RPMI8226 (cell line): ENCODE results near the gene RASAL1.

Experiments
- DNase-seq: peaks from one replicate; pipeline ENCODE4 v3.0.0-alpha.2; 2015

RASAL1 gene, protein sequence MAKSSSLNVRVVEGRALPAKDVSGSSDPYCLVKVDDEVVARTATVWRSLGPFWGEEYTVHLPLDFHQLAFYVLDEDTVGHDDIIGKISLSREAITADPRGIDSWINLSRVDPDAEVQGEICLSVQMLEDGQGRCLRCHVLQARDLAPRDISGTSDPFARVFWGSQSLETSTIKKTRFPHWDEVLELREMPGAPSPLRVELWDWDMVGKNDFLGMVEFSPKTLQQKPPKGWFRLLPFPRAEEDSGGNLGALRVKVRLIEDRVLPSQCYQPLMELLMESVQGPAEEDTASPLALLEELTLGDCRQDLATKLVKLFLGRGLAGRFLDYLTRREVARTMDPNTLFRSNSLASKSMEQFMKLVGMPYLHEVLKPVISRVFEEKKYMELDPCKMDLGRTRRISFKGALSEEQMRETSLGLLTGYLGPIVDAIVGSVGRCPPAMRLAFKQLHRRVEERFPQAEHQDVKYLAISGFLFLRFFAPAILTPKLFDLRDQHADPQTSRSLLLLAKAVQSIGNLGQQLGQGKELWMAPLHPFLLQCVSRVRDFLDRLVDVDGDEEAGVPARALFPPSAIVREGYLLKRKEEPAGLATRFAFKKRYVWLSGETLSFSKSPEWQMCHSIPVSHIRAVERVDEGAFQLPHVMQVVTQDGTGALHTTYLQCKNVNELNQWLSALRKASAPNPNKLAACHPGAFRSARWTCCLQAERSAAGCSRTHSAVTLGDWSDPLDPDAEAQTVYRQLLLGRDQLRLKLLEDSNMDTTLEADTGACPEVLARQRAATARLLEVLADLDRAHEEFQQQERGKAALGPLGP

DNA sequence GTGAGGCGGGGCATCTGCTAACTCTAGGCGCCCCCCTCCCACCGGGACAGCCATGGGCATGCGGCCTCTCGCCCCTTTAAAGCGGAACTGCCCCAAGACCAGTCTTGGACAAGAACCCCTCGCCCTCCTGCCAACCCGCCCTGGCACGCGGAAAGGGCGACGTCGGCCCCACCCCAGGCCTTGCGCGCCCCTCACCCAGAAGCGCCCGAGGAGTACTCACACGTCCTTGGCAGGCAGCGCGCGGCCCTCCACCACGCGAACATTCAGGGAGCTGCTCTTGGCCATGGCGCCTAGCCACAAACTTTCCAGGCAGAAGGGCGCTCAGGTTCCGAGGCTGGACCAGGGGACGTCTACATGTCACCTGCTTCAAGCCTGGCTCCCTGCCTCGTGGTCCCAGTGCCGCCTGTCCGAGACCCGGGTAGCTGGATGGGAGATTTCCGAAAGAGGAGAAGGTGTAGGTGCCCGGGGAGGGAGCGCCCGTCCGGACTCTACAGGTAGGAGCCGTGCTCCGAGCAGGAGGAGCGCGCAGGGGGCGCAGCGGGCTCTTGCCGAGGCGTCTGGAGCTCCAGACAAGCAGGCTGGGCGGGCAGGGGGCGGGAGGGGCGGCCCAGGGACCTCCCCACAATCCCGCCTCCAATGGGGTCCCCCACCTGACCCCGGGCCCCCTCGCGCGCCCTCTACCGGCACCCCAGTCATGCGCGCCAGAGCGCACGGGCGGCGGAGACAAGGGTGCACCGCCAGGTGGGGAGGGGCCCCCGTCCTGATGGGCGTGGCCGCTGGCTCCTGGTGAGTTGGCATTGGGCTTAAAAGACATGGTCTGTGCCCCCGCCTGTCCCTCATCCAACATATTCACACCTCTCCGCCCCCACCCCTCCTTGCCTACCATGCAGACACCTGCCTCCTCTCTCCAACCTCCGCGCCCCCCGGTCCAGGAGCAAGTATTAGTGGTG lies at the start of gene RASAL1:
TSS of gene RASAL1 (minus strand) at position 584 of the 950 bp plus-strand sequence. CDS start at position 285, 299 bp downstream.
- DNase-seq, result peak; percentile 97

DNA sequence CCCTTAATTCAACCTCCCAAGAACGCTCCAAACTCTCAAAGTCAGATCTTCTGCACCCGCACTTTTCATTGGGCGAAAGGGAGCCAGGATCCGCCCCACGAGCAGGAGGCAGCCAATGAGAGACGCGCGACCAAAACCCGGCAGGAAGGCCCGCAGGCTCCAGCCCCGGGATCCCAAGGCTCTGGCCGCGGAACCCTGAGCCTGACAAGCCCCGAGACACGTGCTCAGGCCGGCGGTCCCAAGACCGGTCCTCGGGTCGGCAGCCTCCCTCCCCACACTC lies 49.3 kb upstream of the RASAL1 start:
- peak; percentile 93 for DNase-seq

DNA sequence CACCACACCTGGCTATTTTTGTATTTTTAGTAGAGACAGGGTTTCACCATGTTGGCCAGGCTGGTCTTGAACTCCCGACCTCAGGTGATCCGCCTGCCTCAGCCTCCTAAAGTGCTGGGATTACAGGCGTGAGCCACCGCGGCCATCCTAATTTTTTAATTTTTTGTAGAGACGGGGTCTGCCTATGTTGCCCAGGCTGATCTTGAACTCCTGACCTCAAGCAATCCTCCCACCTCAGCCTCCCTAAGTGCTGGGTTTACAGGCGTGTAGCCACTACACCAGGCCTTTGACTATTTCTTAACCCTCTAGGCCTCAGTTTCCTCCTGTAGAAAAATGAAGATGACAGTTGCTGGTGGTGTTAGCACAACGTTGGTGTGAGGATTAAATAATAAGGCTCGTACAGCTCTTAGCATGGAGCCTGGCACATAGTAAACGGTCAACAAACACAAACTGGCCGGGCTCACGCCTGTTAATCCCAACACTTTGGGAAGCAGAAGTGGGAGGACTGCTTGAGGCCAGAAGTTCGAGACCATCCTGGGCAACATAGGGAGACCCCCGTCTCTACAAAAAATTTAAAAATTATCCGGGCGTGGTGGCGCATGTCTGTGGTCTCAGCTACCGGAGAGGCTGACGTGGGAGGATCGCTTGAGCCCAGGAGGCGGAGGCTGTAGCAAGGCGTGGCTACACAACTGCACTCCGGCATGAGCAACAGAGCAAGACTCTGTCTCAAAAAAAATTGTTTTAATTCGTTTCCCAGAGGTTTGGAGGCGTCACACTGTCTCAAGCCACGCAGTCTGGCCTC lies 48.7 kb upstream of the RASAL1 start:
- no peak for DNase-seq

DNA sequence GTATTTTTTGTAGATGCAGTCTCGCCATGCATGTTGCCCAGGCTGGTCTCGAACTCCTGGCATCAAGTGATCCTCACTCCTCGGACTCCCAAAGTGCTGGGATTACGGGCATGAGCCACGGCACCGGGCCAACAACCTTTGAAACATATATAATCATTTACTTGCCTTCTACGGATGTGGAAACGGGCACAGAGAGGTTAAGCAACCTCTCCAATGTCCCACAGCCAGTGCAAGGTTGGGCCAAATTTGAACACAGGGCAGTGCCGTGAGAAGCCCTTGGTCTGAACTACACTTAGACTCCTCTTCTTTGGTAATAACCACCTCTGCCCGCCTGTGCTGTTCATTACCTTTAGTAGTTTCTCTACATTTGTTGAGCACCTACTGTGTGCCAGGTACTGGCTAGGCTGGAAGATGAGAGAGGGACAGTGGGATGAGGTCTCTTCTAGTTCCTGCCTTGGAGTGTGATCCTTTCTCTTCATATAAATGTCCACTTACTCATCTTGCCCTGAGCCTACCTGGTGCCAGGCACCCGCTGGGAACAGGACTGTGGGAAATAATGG lies 47.5 kb upstream of the RASAL1 start:
- no peak for DNase-seq

DNA sequence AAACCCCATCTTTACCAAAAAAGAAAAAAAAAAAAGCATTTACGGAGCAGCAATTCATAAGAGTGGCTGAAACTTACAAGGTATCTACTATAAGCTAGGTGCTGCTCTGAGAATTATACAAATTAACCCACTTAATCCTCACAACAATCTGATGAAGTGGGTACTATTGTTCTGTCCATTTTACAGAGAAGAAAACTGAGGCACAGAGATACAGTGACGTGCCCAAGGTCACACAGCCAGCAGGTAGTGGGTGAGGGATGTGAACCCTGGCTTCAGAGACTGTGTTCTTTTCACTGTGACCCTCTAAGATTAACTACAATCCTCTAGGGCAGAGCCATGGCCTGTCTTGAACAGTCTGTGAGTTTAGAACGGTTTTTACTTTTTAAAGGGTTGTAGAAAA lies 46.4 kb upstream of the RASAL1 start:
- DNase-seq, result no peak

DNA sequence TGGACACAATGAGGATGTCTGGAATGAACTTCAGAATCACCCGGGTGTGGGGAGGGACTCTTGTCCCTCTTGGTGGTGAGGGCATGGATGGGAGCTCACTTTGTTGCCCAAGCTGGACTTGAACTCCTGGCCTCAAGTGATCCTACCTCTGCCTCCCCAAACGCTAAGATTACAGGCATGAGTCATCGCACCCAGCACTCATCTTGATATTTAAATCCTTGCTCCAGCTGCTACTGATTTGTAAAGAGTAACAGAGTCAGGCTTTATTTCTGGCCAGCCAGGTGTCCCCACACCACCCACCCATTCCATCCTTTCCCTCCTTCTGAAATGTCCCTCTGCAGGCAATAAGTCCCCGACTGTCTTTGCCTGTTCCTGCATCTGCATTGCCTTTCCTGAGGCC lies 44.8 kb upstream of the RASAL1 start:
- no peak for DNase-seq

DNA sequence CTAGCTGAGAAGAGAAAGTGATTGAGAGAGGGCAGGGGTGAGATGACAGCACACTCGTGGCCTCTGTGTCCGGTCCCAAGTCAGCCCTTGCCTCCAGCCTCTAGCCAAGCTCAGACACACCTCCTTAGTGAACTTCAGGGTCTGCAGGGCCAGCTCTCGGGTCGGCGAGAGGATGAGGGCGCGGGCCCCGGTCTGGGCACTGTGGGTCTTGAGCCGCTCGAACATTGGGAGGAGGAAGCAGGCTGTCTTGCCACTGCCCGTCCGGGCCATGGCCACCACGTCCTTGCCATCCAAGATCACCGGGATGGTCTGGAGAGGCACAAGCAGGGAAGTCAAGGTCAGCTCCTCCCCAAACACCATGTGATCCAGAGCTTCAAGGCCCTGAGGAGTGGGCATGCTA lies 43.5 kb upstream of the RASAL1 start:
- no peak for DNase-seq

DNA sequence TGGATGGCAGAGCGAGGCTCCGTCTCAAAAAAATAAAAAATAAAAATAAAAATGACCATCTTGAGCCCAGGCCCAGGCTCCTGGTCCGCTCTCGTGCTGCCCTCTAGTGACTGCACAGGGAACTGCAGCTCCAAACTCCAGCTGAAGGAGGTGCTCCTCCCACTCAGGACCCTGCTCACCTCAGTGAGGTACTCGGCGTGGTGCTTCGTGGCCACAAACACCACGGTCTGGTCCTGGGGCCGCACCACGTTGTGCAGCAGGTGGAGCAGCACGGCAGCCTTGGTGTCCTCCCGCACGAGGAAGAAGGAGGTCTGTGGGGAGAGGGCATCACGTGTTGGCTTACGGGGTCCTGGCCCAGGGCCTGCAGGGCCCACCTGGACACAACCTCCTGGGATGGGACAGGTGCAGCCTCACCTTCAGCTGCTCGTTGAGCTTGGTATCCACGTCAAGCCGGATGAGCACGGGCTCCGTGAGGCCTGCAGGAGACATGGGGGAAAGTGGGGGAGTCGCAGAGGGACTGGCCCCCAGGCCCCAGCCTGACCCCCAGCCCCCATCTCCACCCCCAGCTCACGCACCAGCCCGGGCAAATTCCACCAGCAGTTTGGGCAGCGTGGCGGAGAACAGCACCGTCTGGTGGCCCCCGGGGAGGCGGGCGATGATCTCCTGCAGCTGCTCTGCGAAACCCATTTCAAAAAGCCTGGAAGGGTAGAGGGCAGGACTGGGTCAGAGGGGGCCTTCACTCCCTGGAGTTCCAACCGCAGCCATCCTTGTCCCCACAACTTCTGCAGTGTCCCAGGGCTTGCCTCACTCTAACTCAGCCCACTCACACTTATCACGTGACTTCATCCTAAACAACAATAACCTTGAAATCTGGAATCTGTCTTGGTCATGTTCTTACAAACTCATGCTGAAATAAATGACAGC lies 39.2 kb upstream of the RASAL1 start:
- DNase-seq, result peak; percentile 77

DNA sequence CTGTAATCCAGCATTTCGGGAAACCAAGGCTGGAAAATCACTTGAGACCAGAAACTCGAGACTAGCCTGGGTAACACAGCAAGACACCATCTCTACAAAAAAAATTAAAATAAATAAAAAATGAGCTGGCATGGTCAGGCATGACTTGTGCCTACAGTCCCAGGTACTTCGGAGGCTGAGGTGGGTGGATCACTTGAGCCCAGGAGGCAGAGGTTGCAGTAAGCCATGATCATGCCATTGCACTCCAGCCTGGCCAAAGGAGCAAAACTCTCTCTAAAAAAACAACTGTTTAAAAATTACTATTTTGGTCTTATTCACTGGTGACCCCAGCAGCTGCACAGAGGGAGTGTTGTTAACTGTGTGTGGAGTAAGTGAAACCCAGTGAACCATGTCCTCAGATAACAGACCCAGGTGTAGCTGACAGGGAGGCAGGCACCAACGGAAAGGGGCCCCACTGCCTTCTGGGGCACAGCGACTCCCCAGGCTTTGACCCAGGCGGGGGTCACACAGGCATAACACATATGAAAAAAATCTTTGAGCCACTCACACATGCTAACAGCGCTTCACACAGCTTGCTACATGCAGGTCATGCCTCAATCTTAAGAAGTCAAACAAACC lies 37.6 kb upstream of the RASAL1 start:
- DNase-seq, result no peak

DNA sequence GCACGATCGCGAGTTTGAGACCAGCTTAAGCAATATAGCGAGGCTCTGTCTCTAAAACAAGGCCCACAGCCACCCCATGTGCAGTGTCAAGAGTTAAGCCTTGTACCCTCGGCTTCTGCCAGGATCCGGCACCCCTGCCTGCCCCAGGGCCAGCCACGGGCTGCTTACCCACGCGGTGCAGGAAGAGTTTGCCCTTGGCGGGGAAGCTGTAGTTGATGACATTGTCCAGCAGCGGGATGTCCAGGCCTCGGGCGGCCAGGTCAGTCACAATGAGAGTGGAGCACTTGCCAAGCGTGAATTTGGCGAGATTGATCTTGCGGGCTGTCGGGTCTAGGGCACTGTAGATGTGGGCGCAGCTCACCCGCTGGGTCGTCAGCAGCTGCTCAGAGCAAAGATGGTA lies 36.6 kb upstream of the RASAL1 start:
- DNase-seq, result no peak

DNA sequence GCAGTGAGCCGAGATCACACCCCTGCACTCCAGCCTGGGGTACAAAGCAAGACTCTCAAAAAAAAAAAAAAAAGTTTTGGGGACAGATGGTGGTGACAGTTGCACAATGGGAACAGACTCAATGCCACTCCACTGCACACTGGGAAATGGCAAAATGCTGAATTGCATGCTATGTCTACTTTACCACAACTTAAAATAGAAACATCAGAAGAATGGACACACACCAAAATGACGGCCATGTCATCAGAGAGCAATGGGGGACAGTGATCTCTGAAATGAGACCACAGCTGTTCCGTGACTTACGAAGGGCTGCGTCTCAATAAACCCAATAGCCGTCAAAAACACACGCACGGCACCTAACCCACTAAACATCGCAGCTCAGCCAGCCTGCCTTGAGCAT lies 36.0 kb upstream of the RASAL1 start:
- DNase-seq, result no peak

DNA sequence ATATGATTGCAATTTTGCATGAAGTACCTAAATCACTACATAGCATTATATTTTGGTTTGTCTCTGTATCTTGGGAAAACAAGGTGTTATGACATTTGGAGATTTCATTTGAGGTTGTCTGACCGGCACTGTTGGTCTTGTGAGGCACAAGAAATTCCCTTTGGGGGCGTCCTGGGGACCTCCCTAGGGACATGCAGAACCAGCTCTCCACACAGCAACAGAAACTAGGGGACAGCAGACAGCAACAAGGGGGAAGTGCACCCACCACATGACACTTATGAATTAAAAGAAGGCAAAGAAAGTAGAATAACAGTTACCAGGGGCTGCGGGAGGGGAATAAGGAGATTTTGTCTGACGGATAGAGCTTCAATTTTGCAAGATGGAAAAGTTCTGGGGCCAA lies 35.4 kb upstream of the RASAL1 start:
- no peak for DNase-seq

DNA sequence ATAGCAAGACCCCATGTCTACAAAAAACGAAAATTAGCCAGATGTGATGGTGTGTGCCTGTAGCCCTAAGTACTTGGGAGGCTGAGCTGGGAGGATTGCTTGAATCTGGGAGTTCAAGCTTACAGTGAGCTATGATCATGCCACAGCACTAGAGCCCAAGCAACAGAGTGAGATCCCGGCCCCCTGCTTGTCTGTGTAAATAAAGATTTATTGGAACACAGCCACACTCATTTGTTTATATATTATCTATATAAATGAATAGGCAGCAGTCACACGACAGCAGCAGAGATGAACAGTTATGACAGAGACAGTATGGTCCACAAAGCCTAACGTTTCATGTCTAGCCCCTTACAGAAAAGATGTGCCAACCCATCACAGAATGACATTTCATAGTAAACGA lies 34.9 kb upstream of the RASAL1 start:
- no peak for DNase-seq

DNA sequence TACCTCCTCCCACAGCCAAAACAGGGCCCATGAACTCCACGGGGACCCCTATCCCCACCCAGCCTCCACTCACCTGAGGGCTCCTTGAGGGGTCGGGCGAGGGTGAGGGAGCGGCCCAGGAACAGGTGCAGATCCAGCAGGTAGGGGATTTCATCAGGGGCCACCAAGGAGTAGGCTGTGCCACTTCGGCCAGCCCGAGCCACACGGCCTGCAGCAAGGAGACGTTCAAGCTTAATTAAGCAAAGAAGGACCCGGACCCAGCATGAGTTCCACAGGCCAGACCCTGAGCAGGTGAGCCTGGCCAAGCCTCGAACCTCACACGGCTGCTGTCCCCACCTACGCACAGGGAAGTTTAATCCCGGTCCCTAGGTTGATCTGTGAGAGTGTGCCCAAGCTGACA lies 34.1 kb upstream of the RASAL1 start:
- DNase-seq, result no peak

DNA sequence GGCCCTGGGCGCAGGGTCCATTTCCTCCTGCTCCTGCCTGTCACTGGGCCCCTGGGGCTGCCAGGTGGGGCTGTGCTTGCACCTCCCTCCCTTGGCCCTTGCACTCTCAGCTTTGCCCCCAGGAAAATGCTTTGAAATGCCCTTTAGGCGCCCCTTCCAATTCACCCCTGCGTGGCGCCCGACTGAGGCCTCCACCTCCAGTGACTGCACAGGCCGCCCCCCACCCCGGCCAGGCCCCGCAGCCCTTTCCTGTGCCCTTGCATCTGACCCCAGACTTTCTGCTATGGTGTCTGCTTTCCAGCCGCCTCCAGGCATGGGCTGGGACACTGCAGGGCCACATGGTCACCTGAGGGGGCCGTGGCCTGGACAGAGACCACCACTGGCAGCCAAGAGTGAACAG lies 32.3 kb upstream of the RASAL1 start:
- no peak for DNase-seq

DNA sequence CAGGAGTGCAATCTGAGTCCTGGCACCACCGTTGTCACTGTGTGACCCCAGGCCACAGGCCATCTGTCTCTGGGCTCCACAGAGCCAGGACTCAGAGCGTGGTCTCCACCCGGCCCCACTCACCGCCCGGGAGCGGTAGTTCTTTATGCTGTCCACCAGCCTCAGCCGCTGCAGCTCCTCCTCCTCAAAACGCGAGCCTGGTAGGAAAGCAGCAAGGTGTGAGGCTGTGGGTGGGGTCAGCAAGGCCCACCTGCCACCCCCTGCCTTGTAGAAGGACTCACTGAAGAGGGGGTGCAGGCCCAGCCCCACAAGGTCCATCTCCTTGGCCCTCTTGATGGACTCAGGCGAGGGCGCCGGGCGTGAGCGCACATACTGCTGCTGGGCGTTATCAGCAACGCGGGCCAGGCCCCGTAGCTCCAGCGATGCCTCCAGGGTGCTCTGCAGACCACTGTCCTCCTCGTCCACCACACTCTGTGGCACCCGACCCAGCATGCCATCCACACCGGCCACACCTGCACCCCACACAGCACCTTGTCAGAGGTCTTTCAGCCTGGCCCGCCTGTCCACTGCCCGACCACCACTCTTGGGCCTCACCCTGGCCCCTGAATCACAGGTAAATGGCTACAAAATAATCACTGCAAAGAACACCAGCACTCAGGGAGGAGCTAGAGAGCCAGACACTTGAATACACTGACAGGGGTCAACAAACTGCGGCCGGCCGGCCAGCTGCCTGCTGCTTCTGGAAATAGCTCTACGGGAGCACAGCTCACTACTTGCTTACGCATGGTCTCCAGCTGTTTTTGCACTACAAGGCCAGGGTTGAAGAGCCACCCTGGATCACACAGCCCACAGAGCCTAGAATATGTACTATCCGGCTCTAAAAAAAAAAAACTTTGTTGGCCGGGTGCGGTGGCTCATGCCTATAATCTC lies 30.2 kb upstream of the RASAL1 start:
- no peak for DNase-seq

DNA sequence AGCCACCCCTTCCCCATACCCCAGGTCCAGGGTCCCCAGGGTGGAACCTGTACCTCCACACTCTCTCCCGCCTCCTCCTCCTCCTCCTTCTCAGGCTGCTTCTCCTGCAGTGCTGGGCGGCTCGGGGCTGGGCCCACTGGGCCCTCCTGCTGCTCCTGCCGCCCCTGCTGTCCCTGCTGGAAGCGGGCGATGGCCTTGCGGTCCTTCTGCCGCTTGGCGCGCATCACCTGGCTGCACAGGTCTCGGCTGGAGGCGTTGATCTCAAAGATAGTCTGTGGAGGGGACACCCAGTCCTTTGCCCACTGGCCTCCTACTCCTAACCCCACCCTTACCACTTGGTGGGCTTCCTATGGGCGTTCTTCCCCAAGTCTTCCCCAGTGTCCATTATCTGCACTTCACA lies 28.5 kb upstream of the RASAL1 start:
- DNase-seq, result no peak

DNA sequence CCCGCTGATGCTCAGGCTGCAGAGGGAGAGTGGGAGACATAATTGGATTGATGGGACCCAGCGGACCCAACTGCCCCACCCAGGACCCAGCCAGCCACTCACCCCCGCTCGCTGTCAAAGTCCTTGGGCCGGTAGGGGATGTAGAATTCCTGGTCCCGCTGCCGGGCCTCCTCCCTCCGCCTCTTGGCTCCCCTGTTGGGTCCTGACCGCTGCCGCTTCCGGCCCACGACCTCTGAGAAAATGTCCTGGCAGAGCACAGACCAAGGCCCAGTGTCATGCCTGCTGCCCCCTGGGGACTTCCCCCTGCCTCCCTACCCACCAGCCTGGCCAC lies 27.4 kb upstream of the RASAL1 start:
- DNase-seq, result no peak
